ENCODE measurements around the gene KLHL2. TPM values are rescaled to one million over a fixed set of nuclear protein-coding genes. Genes with fewer than 3 reads are reported as not detected.

KLHL2 gene
- total RNA-seq, 1 donor from 2014 or later: 24.3 TPM

GRCh38 chr4:165369522-165369921 lies 162.2 kb downstream of the KLHL2 start:
- Histone ChIP-seq H3K27me3 (no peaks in the 10 kb centered on the region), H3F3A (ENCODE audit: low read depth) (no peaks in the 10 kb centered on the region), H3K9me3 (ENCODE audit: low read depth) (no peaks in the 10 kb centered on the region), H4K20me1 (ENCODE audit: low read depth) (no peaks in the 10 kb centered on the region), H3K27ac (no peak overlapping the region), H3K4me3 (no peak overlapping the region), H3K4me1 (peaks cover 7% of the 10 kb centered on the region), H3K79me2 (ENCODE audit: low read depth) (no peaks in the 10 kb centered on the region), H3K4me2 (no peak overlapping the region), H3K9ac (no peak overlapping the region), H2AFZ (replicated peaks) (no peak overlapping the region), H3K36me3 (no peaks in the 10 kb centered on the region)
- DNase-seq (ENCODE audit: low spot score): no peak
- Mint-ChIP-seq H3K27me3 (ENCODE audit: insufficient read depth, low read depth) (peaks cover 3% of the 10 kb centered on the region), H3K4me3 (no peak overlapping the region), H3K36me3 (no peaks in the 10 kb centered on the region), H3K9me3 (no peaks in the 10 kb centered on the region), H3K27ac (no peak overlapping the region), H3K4me1 (peaks cover 3% of the 10 kb centered on the region)
- TF ChIP-seq EZH2 (IDR thresholded peaks at IDR 0.05) (no peak), EZH2phosphoT487 (IDR thresholded peaks at IDR 0.05) (no peak), CTCF (IDR thresholded peaks at IDR 0.05) (no peak)

GRCh38 chr4:165370530-165370929 lies 163.2 kb downstream of the KLHL2 start:
- no peak overlapping the region for H3K4me3 ChIP-seq
- H3K9me3 ChIP-seq (ENCODE audit: low read depth): no peaks in the 10 kb centered on the region
- no peaks in the 10 kb centered on the region for H3K79me2 ChIP-seq (ENCODE audit: low read depth)
- no peak for DNase-seq (ENCODE audit: low spot score)
- H3K36me3 ChIP-seq: no peaks in the 10 kb centered on the region
- Mint-ChIP-seq H3K36me3 (no peaks in the 10 kb centered on the region), H3K27ac (no peak overlapping the region), H3K4me1 (peaks cover 3% of the 10 kb centered on the region), H3K4me3 (no peak overlapping the region), H3K9me3 (no peaks in the 10 kb centered on the region), H3K27me3 (ENCODE audit: insufficient read depth, low read depth) (peaks cover 3% of the 10 kb centered on the region)
- no peak overlapping the region for H2AFZ ChIP-seq (replicated peaks)
- peaks cover 7% of the 10 kb centered on the region for H3K4me1 ChIP-seq
- no peaks in the 10 kb centered on the region for H3K27me3 ChIP-seq
- H3K9ac ChIP-seq: no peak overlapping the region
- no peak for TF ChIP-seq EZH2 (IDR thresholded peaks at IDR 0.05)
- no peak for TF ChIP-seq EZH2phosphoT487 (IDR thresholded peaks at IDR 0.05)
- no peak for TF ChIP-seq CTCF (IDR thresholded peaks at IDR 0.05)
- H3F3A ChIP-seq (ENCODE audit: low read depth): no peaks in the 10 kb centered on the region
- H3K4me2 ChIP-seq: no peak overlapping the region
- H4K20me1 ChIP-seq (ENCODE audit: low read depth): no peaks in the 10 kb centered on the region
- no peak overlapping the region for H3K27ac ChIP-seq

Small RNAs within 50 kb of the gene (small RNA-seq; reads per million reads assigned to genes)
- not detected for gene RNU4-87P

Other genes starting within 250 kb of the KLHL2 start
- not detected in 2 replicates for gene TRIM61, start 229.9 kb upstream of the KLHL2 start, total RNA-seq (ENCODE audit: low replicate concordance)
- not detected in 2 replicates for gene TRIM60, start 175.6 kb upstream of the KLHL2 start, total RNA-seq (ENCODE audit: low replicate concordance)
- not detected in 2 replicates for gene TRIM75, start 153.7 kb upstream of the KLHL2 start, total RNA-seq (ENCODE audit: low replicate concordance)
- gene TMEM192, start 94.7 kb upstream of the KLHL2 start, total RNA-seq (ENCODE audit: low replicate concordance): 11.3 and 16.1 TPM in 2 replicates
- 190 and 298 TPM in 2 replicates for gene MSMO1, start 120.1 kb downstream of the KLHL2 start, total RNA-seq (ENCODE audit: low replicate concordance)
- gene CPE, start 171.4 kb downstream of the KLHL2 start, total RNA-seq (ENCODE audit: low replicate concordance): 43.6 and 47.4 TPM in 2 replicates